Globus pallidus (tissue), 1 donor: Measurements from ENCODE around the gene NPLOC4.
"Not testable (repeated sequence)": the region's sequence is repeated elsewhere in the genome, so short reads cannot be mapped to it uniquely, and the experiment has no call there.

Experiments used
- DNase-seq: peaks from one replicate; pipeline ENCODE4 v3.0.0-alpha.2; 2015; ENCODE audit warnings: low spot score

NPLOC4 gene

DNA sequence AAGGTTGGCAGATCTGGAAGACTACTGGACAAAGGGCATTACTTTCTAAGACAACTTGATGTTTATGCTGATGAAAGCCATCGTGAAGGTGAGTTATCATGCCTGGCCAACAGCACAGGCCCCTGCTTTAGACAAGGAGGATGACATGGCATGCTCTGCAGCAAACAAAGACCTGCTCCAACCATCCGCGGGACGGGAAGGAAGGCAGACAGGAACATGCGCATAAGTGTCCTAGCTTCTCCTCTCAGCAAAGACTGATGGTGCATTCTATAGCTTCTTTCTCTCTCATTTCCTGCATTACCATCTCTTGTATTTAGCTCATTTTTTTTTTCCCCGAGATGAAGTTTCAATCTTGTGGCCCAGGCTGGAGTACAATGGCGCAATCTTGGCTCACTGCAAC, 5.4 kb downstream of the NPLOC4 start:
- DNase-seq, result no peak

DNA sequence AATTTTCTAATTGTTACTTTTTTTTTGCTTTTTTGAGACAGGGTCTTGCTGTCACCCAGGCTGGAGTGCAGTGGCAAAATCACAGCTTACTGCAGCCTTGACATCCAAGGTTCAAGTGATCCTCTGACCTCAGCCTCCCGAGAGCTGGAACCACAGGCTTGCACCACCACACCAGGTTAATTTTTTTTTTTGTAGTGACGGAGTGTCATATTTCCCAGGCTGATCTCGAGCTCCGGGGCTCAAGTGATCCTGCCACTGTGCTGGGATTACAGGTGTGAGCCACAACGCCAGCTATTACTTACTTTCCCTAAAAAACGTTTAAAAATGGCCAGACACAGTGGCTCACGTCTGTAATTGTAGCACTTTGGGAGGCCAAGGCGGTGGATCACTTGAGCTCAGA, 6.6 kb downstream of the NPLOC4 start:
- DNase-seq, result no peak

- DNase-seq, result peak; percentile 20
Measured at GRCh38 chr17:81621494-81622130, 15.3 kb downstream of the NPLOC4 start.

GRCh38 chr17:81618307-81618706, 18.6 kb downstream of the NPLOC4 start:
- not testable (repeated sequence) for DNase-seq

- DNase-seq, result no peak
Measured at GRCh38 chr17:81616877-81617276, 20.0 kb downstream of the NPLOC4 start.

GRCh38 chr17:81615401-81615930, 21.4 kb downstream of the NPLOC4 start:
- no peak for DNase-seq

GRCh38 chr17:81612172-81612970, 24.5 kb downstream of the NPLOC4 start:
- no peak for DNase-seq

- DNase-seq, result no peak
Measured at GRCh38 chr17:81609541-81610311, 27.2 kb downstream of the NPLOC4 start.

DNA sequence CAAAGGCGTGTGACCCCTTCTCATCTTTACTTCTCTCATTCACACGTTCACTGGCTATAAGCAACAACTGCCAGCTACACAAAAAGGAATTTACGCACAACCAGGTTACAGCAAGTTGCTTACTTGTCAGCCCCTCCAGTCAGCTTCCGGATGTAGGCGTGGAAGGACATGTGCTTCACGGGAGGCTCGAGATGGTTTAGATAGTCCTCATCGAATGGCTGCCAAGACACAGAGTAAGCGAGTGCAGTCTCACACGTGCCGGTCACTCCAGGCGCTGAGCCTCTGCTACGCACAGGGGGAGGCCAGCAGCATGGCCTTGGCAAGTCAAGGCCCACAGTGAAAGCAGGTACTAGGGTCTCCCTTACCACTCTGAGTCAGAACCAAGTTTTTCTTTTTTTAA, 28.3 kb downstream of the NPLOC4 start:
- no peak for DNase-seq

DNA sequence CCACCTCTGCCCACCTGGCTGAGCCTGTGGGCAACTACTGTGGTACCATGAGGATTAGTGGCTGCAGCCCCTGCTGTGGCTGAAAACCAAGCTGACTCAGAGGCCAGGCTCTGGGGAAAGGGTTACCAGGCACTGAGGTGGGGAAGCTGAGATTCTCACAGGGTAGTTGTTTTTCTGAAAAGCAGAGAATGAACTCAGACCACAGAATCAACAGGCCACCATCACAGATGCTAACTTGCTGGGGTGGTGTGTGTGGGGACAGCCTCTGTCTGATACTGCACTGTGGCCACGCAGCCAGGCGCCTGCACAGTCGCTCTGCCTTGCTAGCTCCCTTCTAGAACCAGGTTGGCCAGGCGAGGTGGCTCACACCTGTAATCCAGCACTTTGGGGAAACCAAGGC, 28.8 kb downstream of the NPLOC4 start:
- DNase-seq, result no peak

DNA sequence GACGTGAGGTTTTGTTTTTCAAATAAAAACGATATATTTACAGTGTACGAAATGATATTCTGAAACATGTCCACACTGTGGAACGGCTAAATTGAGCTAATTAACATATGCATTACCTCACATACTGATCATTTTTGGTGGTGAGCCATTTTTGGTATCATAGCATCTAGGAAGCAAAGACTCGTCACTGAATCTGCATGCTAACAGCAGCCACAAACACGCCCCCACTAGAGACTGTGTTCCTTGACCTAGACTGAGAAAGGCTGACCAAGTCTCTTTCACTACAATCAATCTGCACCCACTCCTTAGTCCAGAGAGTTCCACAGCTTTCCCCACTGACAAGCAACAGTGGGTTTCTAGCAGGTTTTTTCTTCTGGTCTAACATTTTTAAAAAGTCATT, 29.5 kb downstream of the NPLOC4 start:
- DNase-seq, result no peak

DNA sequence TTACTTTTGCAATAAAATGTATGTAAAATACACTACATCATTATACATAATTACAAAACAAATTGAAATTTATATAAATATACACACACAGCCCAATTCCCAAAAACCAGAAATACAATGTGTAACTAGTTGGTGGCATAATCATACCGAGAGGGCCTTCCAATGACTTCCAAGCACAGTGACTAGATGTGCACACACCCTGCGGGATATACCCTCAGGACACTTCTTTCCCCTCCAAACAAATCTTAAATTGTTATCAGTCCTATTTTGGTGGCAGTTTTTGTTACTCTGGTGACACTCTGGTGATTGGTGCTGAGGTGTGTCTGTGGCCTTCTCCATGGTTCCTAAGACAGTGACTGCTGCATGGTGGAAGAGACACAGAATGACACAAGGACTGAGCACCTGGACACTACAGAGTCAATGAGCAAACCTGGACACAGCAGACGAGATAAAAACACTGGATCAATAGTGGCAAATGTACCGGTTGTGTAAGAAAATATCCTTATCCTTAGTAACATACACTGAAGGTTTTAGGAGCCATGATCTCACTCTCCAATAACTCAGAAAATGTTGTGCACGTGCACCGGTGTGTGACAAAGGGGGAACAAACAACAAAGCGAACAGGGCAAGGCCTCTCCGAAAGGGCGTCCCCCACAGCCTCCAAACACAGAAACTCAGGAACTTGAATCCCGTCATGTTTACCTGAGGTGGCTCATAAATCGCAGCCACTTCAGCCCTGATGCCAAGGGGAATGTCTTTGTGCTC, 32.9 kb downstream of the NPLOC4 start:
- no peak for DNase-seq

DNA sequence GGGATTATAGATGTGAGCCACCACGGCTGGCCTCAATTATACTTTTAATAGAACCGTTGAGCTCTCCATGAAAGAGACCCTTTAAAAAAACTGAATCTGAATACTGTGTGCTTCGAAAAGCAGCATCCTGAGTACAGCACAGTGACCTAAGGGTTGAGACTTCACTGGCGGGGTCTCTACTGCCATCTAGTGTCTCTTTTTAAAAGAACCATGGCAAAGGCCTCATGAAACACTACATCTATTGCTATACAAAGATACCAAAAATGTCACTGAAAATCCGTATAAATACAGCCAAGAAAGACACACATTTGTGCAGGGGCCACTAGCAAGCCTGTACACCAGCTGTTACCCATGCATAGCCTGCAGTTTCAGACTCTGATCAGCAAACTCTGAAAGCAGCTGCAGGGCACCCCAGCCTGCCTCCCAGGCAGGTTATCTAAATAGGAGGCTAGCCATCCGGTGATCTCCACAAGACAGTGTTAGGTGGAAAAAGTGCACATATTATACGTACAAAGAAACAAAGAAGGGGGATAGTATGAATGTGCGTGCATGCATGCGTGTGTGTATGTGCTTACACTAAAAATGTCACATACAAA, 35.3 kb downstream of the NPLOC4 start:
- DNase-seq, result peak; percentile 61

- no peak for DNase-seq
Measured at GRCh38 chr17:81599719-81600486, 37.0 kb downstream of the NPLOC4 start.

DNA sequence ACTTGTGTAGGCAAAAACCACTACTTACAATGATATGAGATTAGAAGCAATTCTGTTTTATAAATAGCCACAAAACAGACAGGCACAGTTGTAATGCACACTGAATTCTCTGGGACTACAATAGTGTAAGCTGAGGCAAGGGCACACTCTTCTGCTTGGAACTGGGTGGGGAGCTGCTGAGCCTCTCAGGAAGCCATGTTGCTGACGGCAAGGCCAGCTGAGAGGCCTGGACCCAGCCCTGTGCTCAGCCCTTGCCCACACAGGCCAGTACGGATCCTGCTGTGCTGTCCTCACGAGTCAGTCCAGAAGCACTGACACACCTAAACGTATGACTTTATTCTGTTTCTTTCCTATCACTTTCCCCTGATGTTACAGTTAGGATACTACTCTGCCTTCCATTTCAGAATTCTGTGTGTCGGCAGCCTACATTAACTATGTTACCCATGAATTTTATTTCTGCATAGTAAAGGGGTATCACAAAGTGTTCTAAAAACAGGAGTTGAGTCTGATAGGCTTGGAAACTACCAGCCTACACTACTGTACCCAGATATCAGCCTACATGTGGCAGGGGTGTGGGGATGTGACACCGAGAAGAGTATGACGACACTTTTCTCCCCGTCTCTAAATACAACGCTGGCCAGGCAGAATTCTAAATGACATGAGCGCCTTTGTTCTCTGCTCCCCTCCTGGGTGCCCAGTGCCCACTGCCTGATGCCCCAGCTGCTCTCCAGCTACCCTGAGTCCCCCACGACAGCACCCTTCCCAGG, 43.6 kb downstream of the NPLOC4 start:
- no peak for DNase-seq

GRCh38 chr17:81591971-81592370, 44.9 kb downstream of the NPLOC4 start:
- no peak for DNase-seq

GRCh38 chr17:81590121-81590520, 46.8 kb downstream of the NPLOC4 start:
- no peak for DNase-seq

GRCh38 chr17:81589612-81590011, 47.3 kb downstream of the NPLOC4 start:
- no peak for DNase-seq

DNA sequence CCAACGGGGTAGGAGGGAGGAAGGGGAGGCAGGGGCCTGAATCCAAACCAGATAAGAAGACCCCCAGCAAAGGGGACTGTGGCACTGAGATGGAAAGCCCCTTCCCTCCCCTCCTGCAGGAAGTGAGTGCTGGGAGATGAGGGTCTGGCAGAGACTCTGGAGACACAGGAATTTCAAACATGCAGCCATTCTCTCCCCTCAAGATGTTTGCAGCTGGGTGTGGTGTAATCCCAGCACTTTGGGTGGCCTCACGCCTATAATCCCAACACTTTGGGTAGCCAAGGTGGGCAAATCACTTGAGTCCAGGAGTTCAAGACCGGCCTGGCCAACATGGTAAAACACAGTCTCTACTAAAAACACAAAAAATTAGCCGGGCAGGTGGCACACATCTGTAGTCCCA, 50.8 kb downstream of the NPLOC4 start:
- no peak for DNase-seq

DNA sequence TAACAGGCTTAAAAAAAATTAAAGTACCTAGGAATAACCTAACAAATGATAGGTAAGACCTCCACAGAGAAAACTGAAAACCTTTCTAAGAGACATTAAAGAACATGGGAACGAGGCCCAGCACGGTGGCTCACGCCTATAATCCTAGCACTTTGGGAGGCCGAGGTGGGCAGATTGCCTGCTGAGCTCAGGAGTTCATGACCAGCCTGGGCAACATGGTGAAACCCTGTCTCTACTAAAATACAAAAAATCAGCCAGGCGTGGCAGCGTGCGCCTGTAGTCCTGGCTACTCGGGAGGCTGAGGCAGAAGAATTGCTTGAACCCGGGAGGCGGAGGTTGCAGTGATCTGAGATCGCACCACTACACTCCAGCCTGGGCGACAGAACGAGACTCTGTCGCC, 52.1 kb downstream of the NPLOC4 start:
- not testable (repeated sequence) for DNase-seq
